Trophoblast cell (in vitro differentiated cells and primary cell): ENCODE measurements around the gene PLA2G3. TPM values are rescaled to one million over a fixed set of nuclear protein-coding genes. Genes with fewer than 3 reads are reported as not detected.

ENCODE experiments used
- DNase-seq, 2 donors: peaks; one replicate each; pipeline ENCODE4 v3.0.0-alpha.2; 2016
- H2AFZ ChIP-seq: 2 replicates; pipeline ENCODE4 v1.6.1; 2013; ENCODE audit warnings: low read length, moderate library complexity, mild to moderate bottlenecking; ENCODE audit not compliant: insufficient read depth, poor library complexity
- H2AK5ac ChIP-seq: 2 replicates; pipeline ENCODE4 v1.6.1; 2013; ENCODE audit warnings: mild to moderate bottlenecking, low read length
- H2BK120ac ChIP-seq: 2 replicates; pipeline ENCODE4 v1.6.1; 2013; ENCODE audit warnings: low read length, mild to moderate bottlenecking, moderate library complexity; ENCODE audit not compliant: insufficient read depth, poor library complexity
- H2BK12ac ChIP-seq: 2 replicates; pipeline ENCODE4 v1.6.1; 2013; ENCODE audit warnings: mild to moderate bottlenecking, low read length, moderate library complexity
- H2BK5ac ChIP-seq: 2 replicates; pipeline ENCODE4 v1.6.1; 2013; ENCODE audit warnings: low read length, low read depth, moderate library complexity, mild to moderate bottlenecking; ENCODE audit not compliant: poor library complexity
- H3K14ac ChIP-seq: 2 replicates; pipeline ENCODE4 v1.6.1; 2013; ENCODE audit warnings: mild to moderate bottlenecking, low read length
- H3K18ac ChIP-seq: 2 replicates; pipeline ENCODE4 v1.6.1; 2013; ENCODE audit warnings: mild to moderate bottlenecking, low read length
- H3K23ac ChIP-seq: 2 replicates; pipeline ENCODE4 v1.6.1; 2013; ENCODE audit warnings: low read length
- H3K27ac ChIP-seq: 2 replicates; pipeline ENCODE4 v1.5.1; 2013; ENCODE audit warnings: low read depth, mild to moderate bottlenecking, inconsistent platforms, low read length, moderate library complexity
- H3K27me3 ChIP-seq: 2 replicates; pipeline ENCODE4 v1.6.1; 2013; ENCODE audit warnings: inconsistent platforms, mild to moderate bottlenecking, low read length, moderate library complexity; ENCODE audit not compliant: insufficient read depth
- H3K36me3 ChIP-seq, 2 experiments: 1 replicate in 1 of 2; 2 replicates in 1 of 2; pipeline ENCODE4 v1.6.1; 2013; ENCODE audit warnings: low read length in 2 of 2, mild to moderate bottlenecking in 2 of 2, moderate library complexity in 1 of 2; ENCODE audit not compliant: insufficient read depth in 2 of 2, control insufficient read depth in 1 of 2
- H3K4ac ChIP-seq: 2 replicates; pipeline ENCODE4 v1.6.1; 2013; ENCODE audit warnings: low read depth, mild to moderate bottlenecking, low read length, moderate library complexity
- H3K4me1 ChIP-seq, 2 experiments: 1 replicate in 1 of 2; 2 replicates in 1 of 2; pipeline ENCODE4 v1.6.1; 2013; ENCODE audit warnings: low read length in 2 of 2, mild to moderate bottlenecking in 2 of 2, moderate library complexity in 1 of 2; ENCODE audit not compliant: insufficient read depth in 2 of 2, control insufficient read depth in 1 of 2
- H3K4me2 ChIP-seq: 2 replicates; pipeline ENCODE4 v1.6.1; 2013; ENCODE audit warnings: inconsistent platforms, mild to moderate bottlenecking, low read length, moderate library complexity
- H3K4me3 ChIP-seq: 2 replicates; pipeline ENCODE4 v1.5.1; 2013; ENCODE audit warnings: mild to moderate bottlenecking, low read depth, low read length, inconsistent platforms
- H3K79me1 ChIP-seq: one replicate; pipeline ENCODE4 v1.6.1; 2013; ENCODE audit warnings: low read length
- H3K79me2 ChIP-seq: 2 replicates; pipeline ENCODE4 v1.6.1; 2013; ENCODE audit warnings: low read length, mild to moderate bottlenecking; ENCODE audit not compliant: control insufficient read depth, insufficient read depth, poor library complexity
- H3K9ac ChIP-seq: 2 replicates; pipeline ENCODE4 v1.6.1; 2013; ENCODE audit warnings: mild to moderate bottlenecking, low read length
- H3K9me3 ChIP-seq: 2 replicates; pipeline ENCODE4 v1.6.1; 2013; ENCODE audit warnings: low read depth, mild to moderate bottlenecking, control low read depth, inconsistent platforms, low read length; ENCODE audit not compliant: insufficient read depth
- H4K12ac ChIP-seq: 2 replicates; pipeline ENCODE4 v1.6.1; 2013; ENCODE audit warnings: low read depth, mild to moderate bottlenecking, low read length, moderate library complexity
- H4K8ac ChIP-seq: 2 replicates; pipeline ENCODE4 v1.6.1; 2013; ENCODE audit warnings: low read depth, mild to moderate bottlenecking, low read length, moderate library complexity
- H4K91ac ChIP-seq: one replicate; pipeline ENCODE4 v1.6.1; 2013; ENCODE audit warnings: low read depth, mild to moderate bottlenecking, low read length, moderate library complexity
- WGBS: extraction: QIAGEN DNeasy Blood & Tissue Kit; methylation state at CpG from one replicate; pipeline ENCODE4 v1.1.7; 2013; ENCODE audit warnings: missing lambda C conversion rate; ENCODE audit not compliant: insufficient read length, insufficient coverage; ENCODE audit errors: extremely low coverage; 5-methylcytosine and 5-hydroxymethylcytosine counted together
- polyA plus RNA-seq: library from polyadenylated mRNA; stranded (reverse); fragments of 200-250 nt; gene quantifications from 2 replicates; pipeline ENCODE4 v1.2.3, GENCODE V29; 2013

PLA2G3 gene
- polyA plus RNA-seq, result 0.22 and 0.25 TPM in 2 replicates

- H2BK12ac ChIP-seq, result no peak within 1 kb of the TSS
- H2AK5ac ChIP-seq, result no peak within 1 kb of the TSS
- H3K79me2 ChIP-seq, result no peaks in the 10 kb centered on the region
- H3K79me1 ChIP-seq, result no peaks in the 10 kb centered on the region
- H2BK5ac ChIP-seq, result no peak within 1 kb of the TSS
- H3K4ac ChIP-seq, result no peak within 1 kb of the TSS
- H3K4me2 ChIP-seq, result no peak within 1 kb of the TSS
- no CpG with 5 or more reads among the region's 24 CpGs for WGBS
- no peaks in the 10 kb centered on the region for H3K9me3 ChIP-seq
- H3K36me3 ChIP-seq, result no peaks in the 10 kb centered on the region
- no peak within 1 kb of the TSS for H3K18ac ChIP-seq
- H3K23ac ChIP-seq, result no peak within 1 kb of the TSS
- H2BK120ac ChIP-seq, result no peak within 1 kb of the TSS
- H3K4me3 ChIP-seq, result no peak within 1 kb of the TSS
- no peak within 1 kb of the TSS for H4K91ac ChIP-seq
- H2AFZ ChIP-seq, result no peak within 1 kb of the TSS
- H3K4me1 ChIP-seq, result no peaks in the 10 kb centered on the region
- no peak within 1 kb of the TSS for H4K12ac ChIP-seq
- no peaks in the 10 kb centered on the region for H3K27me3 ChIP-seq
- no peak within 1 kb of the TSS for H3K14ac ChIP-seq
- H4K8ac ChIP-seq, result no peak within 1 kb of the TSS
- no peak within 1 kb of the TSS for H3K9ac ChIP-seq
- no peak for DNase-seq
- H3K27ac ChIP-seq, result no peak within 1 kb of the TSS
These were observed at the start of gene PLA2G3 for GRCh38 chr22:31139866-31140716. Gene PLA2G3, minus strand, starts transcription at chr22:31140508. Its CDS starts 154 bp downstream, at chr22:31140354.

- Histone ChIP-seq H2BK5ac (no peak overlapping the region), H3K4ac (no peak overlapping the region), H3K4me3 (no peak overlapping the region), H3K23ac (no peak overlapping the region), H2BK12ac (no peak overlapping the region), H2AFZ (no peak overlapping the region), H3K14ac (no peak overlapping the region), H3K79me1 (no peaks in the 10 kb centered on the region), H3K27ac (no peak overlapping the region), H4K12ac (no peak overlapping the region), H3K4me1 (no peaks in the 10 kb centered on the region), H2AK5ac (no peak overlapping the region), H3K9ac (no peak overlapping the region), H2BK120ac (no peak overlapping the region), H3K79me2 (no peaks in the 10 kb centered on the region), H4K8ac (no peak overlapping the region), H4K91ac (no peak overlapping the region), H3K9me3 (peaks cover 4% of the 10 kb centered on the region), H3K4me2 (no peak overlapping the region), H3K36me3 (peaks cover 17 to 23% of the 10 kb centered on the region in 2 experiments), H3K27me3 (no peaks in the 10 kb centered on the region), H3K18ac (no peak overlapping the region)
- WGBS, result no CpG with 5 or more reads among the region's 6 CpGs
- DNase-seq, result no peak
These were observed 47.3 kb upstream of the PLA2G3 start for GRCh38 chr22:31187627-31188026.

GRCh38 chr22:31185056-31185455, 44.7 kb upstream of the PLA2G3 start:
- Histone ChIP-seq H2BK5ac (no peak overlapping the region), H3K4me1 (no peaks in the 10 kb centered on the region), H3K23ac (no peak overlapping the region), H3K4me3 (no peak overlapping the region), H2BK12ac (no peak overlapping the region), H3K27ac (no peak overlapping the region), H4K91ac (no peak overlapping the region), H3K27me3 (no peaks in the 10 kb centered on the region), H3K4ac (no peak overlapping the region), H3K79me2 (no peaks in the 10 kb centered on the region), H3K4me2 (no peak overlapping the region), H4K12ac (no peak overlapping the region), H4K8ac (no peak overlapping the region), H3K9ac (no peak overlapping the region), H3K18ac (peak overlapping the region; percentile 40), H2AK5ac (no peak overlapping the region), H2BK120ac (no peak overlapping the region), H3K79me1 (no peaks in the 10 kb centered on the region), H2AFZ (no peak overlapping the region), H3K36me3 (peaks cover 17 to 23% of the 10 kb centered on the region in 2 experiments), H3K14ac (no peak overlapping the region), H3K9me3 (peaks cover 4% of the 10 kb centered on the region)
- no CpG with 5 or more reads among the region's 5 CpGs for WGBS
- DNase-seq, result peak; percentile 48 to 49

GRCh38 chr22:31184015-31184414, 43.7 kb upstream of the PLA2G3 start:
- no peak overlapping the region for H2BK12ac ChIP-seq
- H3K79me1 ChIP-seq, result no peaks in the 10 kb centered on the region
- no peak overlapping the region for H2BK5ac ChIP-seq
- WGBS, result no CpG with 5 or more reads among the region's 30 CpGs
- no peak overlapping the region for H4K91ac ChIP-seq
- no peak overlapping the region for H4K8ac ChIP-seq
- H4K12ac ChIP-seq, result no peak overlapping the region
- no peak overlapping the region for H2AK5ac ChIP-seq
- no peak overlapping the region for H3K4ac ChIP-seq
- peaks cover 20 to 26% of the 10 kb centered on the region in 2 experiments for H3K36me3 ChIP-seq
- H3K79me2 ChIP-seq, result no peaks in the 10 kb centered on the region
- H3K9ac ChIP-seq, result no peak overlapping the region
- H3K27me3 ChIP-seq, result no peaks in the 10 kb centered on the region
- H3K4me2 ChIP-seq, result no peak overlapping the region
- H2BK120ac ChIP-seq, result no peak overlapping the region
- no peaks in the 10 kb centered on the region for H3K4me1 ChIP-seq
- H3K14ac ChIP-seq, result no peak overlapping the region
- H3K18ac ChIP-seq, result no peak overlapping the region
- H3K27ac ChIP-seq, result no peak overlapping the region
- no peak overlapping the region for H3K4me3 ChIP-seq
- DNase-seq, result no peak
- H2AFZ ChIP-seq, result no peak overlapping the region
- H3K9me3 ChIP-seq, result peaks cover 4% of the 10 kb centered on the region
- no peak overlapping the region for H3K23ac ChIP-seq
